Mesodermal cell (in vitro differentiated cells): ENCODE results near the gene CBX1.

Experiments used
- H3K27ac ChIP-seq: 2 replicates; pipeline ENCODE4 v1.7.0; 2013; ENCODE audit warnings: mild to moderate bottlenecking, low read depth, low read length, moderate library complexity; ENCODE audit not compliant: severe bottlenecking
- H3K36me3 ChIP-seq: 2 replicates; pipeline ENCODE4 v1.7.1; 2013; ENCODE audit warnings: mild to moderate bottlenecking, low read length, moderate library complexity; ENCODE audit not compliant: control insufficient read depth, insufficient read depth
- H3K4me1 ChIP-seq: one replicate; pipeline ENCODE4 v1.7.1; 2013; ENCODE audit warnings: mild to moderate bottlenecking, low read length; ENCODE audit not compliant: insufficient read depth, control insufficient read depth, poor library complexity, severe bottlenecking
- H3K4me3 ChIP-seq: 2 replicates; pipeline ENCODE4 v1.7.0; 2013; ENCODE audit warnings: low read length, control low read depth, mild to moderate bottlenecking; ENCODE audit not compliant: insufficient read depth, poor library complexity, severe bottlenecking; ENCODE audit errors: extremely low read depth
- H3K9me3 ChIP-seq: 2 replicates; pipeline ENCODE4 v1.7.1; 2013; ENCODE audit warnings: mild to moderate bottlenecking, low read length, moderate library complexity; ENCODE audit not compliant: control insufficient read depth
- WGBS, 2 experiments: methylation state at CpG; one replicate each; pipeline ENCODE4 v1.1.5; 2013; ENCODE audit warnings: missing lambda C conversion rate in 2 of 2; ENCODE audit not compliant: insufficient coverage in 2 of 2; 5-methylcytosine and 5-hydroxymethylcytosine counted together

CBX1 gene

DNA sequence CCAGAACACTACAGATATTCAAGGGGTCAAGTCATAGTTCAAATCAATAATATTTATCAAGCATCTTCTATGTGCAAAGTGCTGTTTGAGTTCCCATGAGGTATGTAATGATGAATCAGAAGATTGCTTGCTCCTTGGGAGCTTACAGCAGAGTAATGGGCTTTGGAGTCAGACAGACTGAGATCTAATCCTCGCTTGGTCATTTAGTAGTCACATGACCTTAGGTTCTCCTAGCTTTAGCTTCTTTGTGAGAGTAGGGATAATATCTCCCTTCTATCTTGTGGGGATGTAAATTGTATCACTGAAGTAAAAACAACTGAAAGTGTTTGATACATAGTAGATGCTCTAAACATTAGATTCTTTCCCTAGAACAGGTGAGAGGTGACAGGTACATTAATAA is 36.4 kb upstream of the CBX1 start:
- Histone ChIP-seq H3K4me1 (peaks cover 6% of the 10 kb centered on the region), H3K27ac (no peak overlapping the region), H3K36me3 (no peaks in the 10 kb centered on the region), H3K4me3 (no peak overlapping the region), H3K9me3 (no peaks in the 10 kb centered on the region)
- WGBS, 2 experiments = 100% methylated on average over 1 of the region's 1 CpG; no CpG with 5 or more reads in 1 of the 2 experiments

DNA sequence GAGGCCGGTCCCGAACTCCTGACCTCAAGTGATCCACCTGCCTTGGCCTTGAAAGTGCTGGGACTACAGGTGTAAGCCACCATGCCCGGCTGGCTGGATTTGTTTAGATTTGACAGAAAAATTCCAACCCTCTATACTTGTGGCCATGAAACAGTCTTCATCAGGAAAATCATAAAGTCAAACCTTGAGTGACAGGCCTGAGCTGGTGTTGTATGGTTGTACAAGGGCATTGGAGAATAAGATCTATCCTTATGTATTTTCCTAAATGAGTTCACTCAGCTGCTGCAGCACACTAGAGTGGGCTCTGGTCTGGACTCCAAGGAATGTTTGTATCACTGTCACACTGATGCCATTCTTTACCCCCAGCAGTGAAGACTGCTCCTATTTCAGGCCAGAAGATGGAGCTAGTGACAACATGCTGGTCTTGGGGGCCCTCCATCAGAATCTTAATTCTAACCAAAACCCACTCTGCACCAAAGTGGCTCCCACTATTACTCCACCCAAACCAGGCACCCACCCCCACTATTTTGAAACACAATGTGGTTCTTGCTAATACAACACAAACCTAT is 33.7 kb upstream of the CBX1 start:
- H3K36me3 ChIP-seq = no peaks in the 10 kb centered on the region
- 100% methylated on average over 1 of the region's 3 CpGs for WGBS, 2 experiments

DNA sequence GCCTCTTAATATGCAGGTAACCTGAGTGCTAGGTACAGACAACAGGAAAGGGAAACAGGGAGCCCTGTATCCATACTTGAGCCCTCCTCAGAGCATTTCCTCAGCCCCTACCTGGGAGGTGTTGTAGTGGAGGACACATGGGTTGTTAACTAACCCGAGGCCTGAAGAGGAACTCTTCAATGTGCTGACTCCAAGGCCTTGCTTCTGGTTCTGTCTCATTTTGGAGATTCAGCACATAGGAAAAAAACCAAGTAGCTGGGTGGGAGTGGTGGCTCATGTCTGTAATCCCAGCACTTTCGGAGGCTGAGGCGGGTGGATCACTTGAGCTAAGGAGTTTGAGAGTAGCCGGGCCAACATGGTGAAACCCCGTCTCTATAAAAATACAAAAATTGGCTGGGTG is 31.1 kb upstream of the CBX1 start:
- no peaks in the 10 kb centered on the region for H3K36me3 ChIP-seq
- 92 to 94% methylated on average over 3 to 5 of the region's 5 CpGs for WGBS, 2 experiments
- no peak overlapping the region for H3K4me3 ChIP-seq
- H3K9me3 ChIP-seq = no peaks in the 10 kb centered on the region
- no peak overlapping the region for H3K27ac ChIP-seq
- H3K4me1 ChIP-seq = peaks cover 3% of the 10 kb centered on the region

More for the DNA sequence above, 33.7 kb upstream of the CBX1 start:
- Histone ChIP-seq H3K4me1 (peaks cover 1% of the 10 kb centered on the region), H3K4me3 (no peak overlapping the region), H3K9me3 (no peaks in the 10 kb centered on the region), H3K27ac (no peak overlapping the region)

DNA sequence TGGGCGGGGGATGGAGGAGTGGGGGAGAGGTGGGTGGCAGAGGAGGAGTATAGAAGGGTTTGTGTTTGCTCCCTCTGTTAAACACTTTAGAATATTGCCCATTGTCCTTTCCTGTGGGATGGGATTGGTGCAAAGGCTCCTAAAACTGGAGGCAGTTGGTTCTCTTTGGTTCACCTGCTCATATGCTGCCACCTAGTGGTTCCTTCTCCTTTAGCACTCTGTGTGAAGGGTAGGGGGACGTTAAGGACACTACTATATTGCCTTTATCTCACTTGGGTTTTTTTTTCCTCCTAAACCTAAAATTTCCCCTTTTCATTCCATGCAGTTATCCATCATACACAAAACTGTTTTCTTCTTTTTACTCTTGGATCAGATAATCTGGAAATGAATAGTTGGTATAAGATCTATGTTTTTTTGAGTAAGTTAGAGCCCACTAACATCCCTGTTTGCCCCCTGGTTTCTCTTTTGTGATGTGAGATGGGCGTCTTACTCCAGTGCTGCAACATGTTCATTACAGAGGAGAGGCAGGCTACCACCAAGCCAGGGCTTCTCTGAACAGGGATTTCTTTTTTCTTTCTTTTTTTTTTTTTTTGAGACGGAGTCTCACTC is 30.0 kb upstream of the CBX1 start:
- no peak overlapping the region for H3K27ac ChIP-seq
- 69 to 83% methylated on average over 1 to 2 of the region's 4 CpGs for WGBS, 2 experiments
- no peak overlapping the region for H3K4me3 ChIP-seq
- peaks cover 5% of the 10 kb centered on the region for H3K4me1 ChIP-seq
- H3K36me3 ChIP-seq = no peaks in the 10 kb centered on the region
- no peaks in the 10 kb centered on the region for H3K9me3 ChIP-seq

DNA sequence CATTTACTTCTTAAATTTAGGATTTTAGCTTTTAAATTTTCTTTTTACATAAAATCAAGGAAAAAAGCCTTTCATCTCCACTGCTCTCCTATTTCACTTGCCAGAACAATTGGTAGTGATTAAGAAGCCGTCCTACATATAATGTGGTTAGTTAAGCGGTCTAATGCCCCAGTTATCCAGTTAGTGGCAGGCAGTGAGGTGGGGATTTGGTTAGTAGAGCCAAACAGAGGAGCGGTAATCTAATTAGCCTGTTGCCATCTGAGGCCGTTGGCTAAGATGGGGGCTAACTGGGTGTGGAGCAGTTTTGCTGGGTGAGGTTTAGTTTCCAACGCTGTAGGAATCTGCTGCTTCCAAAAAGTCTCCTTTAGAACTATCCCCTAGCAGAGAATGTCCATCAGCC is 28.7 kb upstream of the CBX1 start:
- Histone ChIP-seq H3K9me3 (no peaks in the 10 kb centered on the region), H3K4me1 (peaks cover 5% of the 10 kb centered on the region), H3K4me3 (no peak overlapping the region), H3K36me3 (peaks cover 7% of the 10 kb centered on the region), H3K27ac (no peak overlapping the region)
- WGBS, 2 experiments = 44 to 100% methylated on average over 1 to 2 of the region's 5 CpGs

DNA sequence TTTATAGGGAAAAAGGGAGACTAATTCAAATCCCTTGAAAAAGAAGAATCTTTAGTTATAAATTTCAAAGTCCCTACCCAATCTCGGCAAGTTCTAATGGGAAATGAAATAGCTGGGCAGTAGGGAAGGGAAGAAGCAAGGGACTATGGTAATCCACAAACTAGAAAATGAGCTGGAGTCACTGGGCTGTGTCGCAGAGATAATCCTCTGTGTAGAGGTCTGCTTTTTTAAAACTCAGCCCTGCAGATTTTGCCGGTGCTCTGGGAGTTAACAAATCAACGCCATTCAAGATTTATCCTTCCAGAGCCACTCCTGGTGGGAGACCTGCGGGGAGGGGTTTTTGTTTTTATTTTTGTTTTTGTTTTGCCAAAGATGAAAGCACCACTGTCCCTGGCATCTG is 27.1 kb upstream of the CBX1 start:
- WGBS, 2 experiments = 60 to 88% methylated on average over 1 of the region's 5 CpGs
- no peak overlapping the region for H3K4me3 ChIP-seq
- H3K36me3 ChIP-seq = peaks cover 17% of the 10 kb centered on the region
- no peaks in the 10 kb centered on the region for H3K9me3 ChIP-seq
- peaks cover 5% of the 10 kb centered on the region for H3K4me1 ChIP-seq
- no peak overlapping the region for H3K27ac ChIP-seq

DNA sequence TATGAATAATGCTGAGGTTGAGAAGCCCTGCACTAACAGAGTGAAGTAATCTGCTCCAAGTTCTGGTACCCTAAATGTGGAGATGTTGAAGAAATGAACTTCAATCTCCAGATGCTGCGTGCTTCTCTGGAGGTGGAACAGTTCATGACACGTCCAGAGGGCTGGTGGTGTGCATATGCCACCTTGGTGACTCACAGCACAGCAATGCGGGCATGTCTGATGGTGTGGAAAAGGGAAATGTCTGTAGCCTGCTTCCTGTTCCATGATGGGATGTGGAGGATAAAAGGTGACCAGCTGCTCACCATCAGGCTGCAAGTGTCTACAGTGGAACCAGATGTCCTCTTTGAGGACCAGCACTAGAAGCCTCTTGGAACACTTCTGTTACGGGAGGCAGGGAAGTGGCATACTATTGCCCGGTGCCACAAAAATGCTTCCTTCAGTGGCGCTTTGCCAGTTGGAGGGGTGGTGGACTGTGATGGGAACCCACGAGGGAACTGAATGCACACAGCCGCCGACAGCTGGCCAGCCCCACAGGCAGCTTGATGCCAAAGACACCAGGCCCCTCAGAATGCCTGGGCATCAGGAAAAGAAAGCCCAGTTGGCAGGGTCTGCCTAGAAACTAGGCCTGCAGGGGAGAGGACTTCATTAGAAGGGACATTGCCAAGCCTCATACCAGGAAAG is 26.2 kb upstream of the CBX1 start:
- Histone ChIP-seq H3K27ac (no peak overlapping the region), H3K36me3 (peaks cover 20% of the 10 kb centered on the region), H3K4me1 (peaks cover 5% of the 10 kb centered on the region), H3K9me3 (no peaks in the 10 kb centered on the region), H3K4me3 (no peak overlapping the region)
- WGBS, 2 experiments = 94 to 95% methylated on average over 9 of the region's 9 CpGs

GRCh38 chr17:48126532-48126850 is 25.2 kb upstream of the CBX1 start:
- no peak overlapping the region for H3K4me3 ChIP-seq
- no peak overlapping the region for H3K27ac ChIP-seq
- no peaks in the 10 kb centered on the region for H3K9me3 ChIP-seq
- WGBS, 2 experiments = 91 to 97% methylated on average over 6 to 7 of the region's 7 CpGs
- H3K36me3 ChIP-seq = peaks cover 30% of the 10 kb centered on the region
- peaks cover 5% of the 10 kb centered on the region for H3K4me1 ChIP-seq

GRCh38 chr17:48125829-48126531 is 24.7 kb upstream of the CBX1 start:
- no peak overlapping the region for H3K27ac ChIP-seq

GRCh38 chr17:48123776-48124388 is 22.6 kb upstream of the CBX1 start:
- H3K27ac ChIP-seq = no peak overlapping the region
- peaks cover 50% of the 10 kb centered on the region for H3K36me3 ChIP-seq
- 88 to 95% methylated on average over 1 to 3 of the region's 4 CpGs for WGBS, 2 experiments
- peaks cover 5% of the 10 kb centered on the region for H3K4me1 ChIP-seq
- no peak overlapping the region for H3K4me3 ChIP-seq
- no peaks in the 10 kb centered on the region for H3K9me3 ChIP-seq

More at GRCh38 chr17:48125829-48126531, 24.7 kb upstream of the CBX1 start:
- Histone ChIP-seq H3K4me3 (no peak overlapping the region), H3K4me1 (peaks cover 5% of the 10 kb centered on the region), H3K36me3 (peaks cover 35% of the 10 kb centered on the region), H3K9me3 (no peaks in the 10 kb centered on the region)
- 92 to 95% methylated on average over 5 of the region's 9 CpGs for WGBS, 2 experiments
